Measurements from ENCODE around the gene ELAVL1. TPM values are rescaled to one million over a fixed set of nuclear protein-coding genes. Genes with fewer than 3 reads are reported as not detected.

Gene ELAVL1
- total and polyA plus RNA-seq, 2 of the 13 experiments (the other 11 are each of a cell fraction or from before 2014, with no cell fraction given) = 27.9 to 38.4 TPM

GRCh38 chr19:7944177-7944761 lies 61.2 kb downstream of the ELAVL1 start:
- Histone ChIP-seq H3K36me3 (replicated peaks in 1 of 2; ENCODE audit: control insufficient read depth in 1 of 2, insufficient read depth in 2 of 2, low read length in 2 of 2) (peaks cover 7 to 20% of the 10 kb centered on the region in 2 experiments; a peak in 4 of 5 replicates), H3K4me3 (replicated peaks in 1 of 3; ENCODE audit: insufficient read depth in 1 of 3, low read depth in 2 of 3, low read length in 3 of 3) (peak overlapping the region; percentile 56 to 76 (median 65)), H3K9ac (ENCODE audit: insufficient read depth, low read depth, low read length) (peak overlapping the region; percentile 82), H3K79me2 (ENCODE audit: insufficient read depth, low read length) (peaks cover 32% of the 10 kb centered on the region), H2AFZ (ENCODE audit: low read length) (no peak overlapping the region), H3K9me3 (ENCODE audit: low read length) (no peaks in the 10 kb centered on the region), H3K27me3 (ENCODE audit: control insufficient read depth in 1 of 2, insufficient read depth in 2 of 2, low read length in 2 of 2) (peaks cover 0 to 3% of the 10 kb centered on the region in 2 experiments; a peak in 1 of 5 replicates), H3K4me1 (ENCODE audit: insufficient read depth, low read length) (peaks cover 38% of the 10 kb centered on the region), H3K27ac (ENCODE audit: extremely low read length, insufficient read depth, low read length) (peak overlapping the region; percentile 77), H3K4me2 (ENCODE audit: low read depth, low read length) (peak overlapping the region; percentile 99), H4K20me1 (ENCODE audit: insufficient read depth, low read length) (no peaks in the 10 kb centered on the region)
- intact Hi-C loops (cut with micrococcal nuclease; ENCODE audit: unreplicated experiment) (loop anchor here (2.0 kb wide), 1 partner anchor 59 kb away; no protein-coding TSS in a partner anchor), in situ Hi-C loops (cut with HindIII; ENCODE audit: extremely low pct_ligation_motif_present, low pct_unique_long_range_greater_than_20kb) (no loop called here)
- WGBS (ENCODE audit: low lambda C conversion rate) = 30% methylated on average over 16 of the region's 18 CpGs
- ATAC-seq = peak; percentile 61
- peak; percentile 86 for DNase-seq (ENCODE audit: low spot score)
- FAIRE-seq = no peak
- BruUV-seq (replicated peaks) = TSS peak; percentile 95
- ChIA-PET CTCF (ENCODE audit: low intra/inter-chr PET ratio, low total read pairs) (interaction anchor here (0.7 to 1.8 kb wide), 3 partner anchors 58 to 396 kb away, joined by 3 to 7 read pairs (median 3); no protein-coding TSS in a partner anchor), POLR2A (interaction anchor here (0.9 to 2.8 kb wide), 34 partner anchors 8 to 480 kb away, joined by 3 to 85 read pairs (median 6); partner anchors contain the start of genes ELAVL1, MAP2K7 and SNAPC2)
- peak; percentile 68; the same call in 1 of the 2 replicates for TF ChIP-seq SSRP1 (CRISPR knock-in tag; IDR thresholded peaks at IDR 0.05)
- peak; percentile 51; the same call in 1 of the 2 replicates for TF ChIP-seq GATAD2A (CRISPR knock-in tag; IDR thresholded peaks at IDR 0.05)
- peak; percentile 65; the same call in 1 of the 2 replicates for TF ChIP-seq NAIF1 (CRISPR knock-in tag; IDR thresholded peaks at IDR 0.05; ENCODE audit: borderline replicate concordance)
- 0 out of 2 replicates have a peak, but pooled peaks have one; percentile 3 for TF ChIP-seq KMT2B (CRISPR knock-in tag; IDR thresholded peaks at IDR 0.05)
- TF ChIP-seq, protein P1, sequence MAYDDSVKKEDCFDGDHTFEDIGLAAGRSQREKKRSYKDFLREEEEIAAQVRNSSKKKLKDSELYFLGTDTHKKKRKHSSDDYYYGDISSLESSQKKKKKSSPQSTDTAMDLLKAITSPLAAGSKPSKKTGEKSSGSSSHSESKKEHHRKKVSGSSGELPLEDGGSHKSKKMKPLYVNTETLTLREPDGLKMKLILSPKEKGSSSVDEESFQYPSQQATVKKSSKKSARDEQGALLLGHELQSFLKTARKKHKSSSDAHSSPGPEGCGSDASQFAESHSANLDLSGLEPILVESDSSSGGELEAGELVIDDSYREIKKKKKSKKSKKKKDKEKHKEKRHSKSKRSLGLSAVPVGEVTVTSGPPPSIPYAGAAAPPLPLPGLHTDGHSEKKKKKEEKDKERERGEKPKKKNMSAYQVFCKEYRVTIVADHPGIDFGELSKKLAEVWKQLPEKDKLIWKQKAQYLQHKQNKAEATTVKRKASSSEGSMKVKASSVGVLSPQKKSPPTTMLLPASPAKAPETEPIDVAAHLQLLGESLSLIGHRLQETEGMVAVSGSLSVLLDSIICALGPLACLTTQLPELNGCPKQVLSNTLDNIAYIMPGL (CRISPR knock-in tag; IDR thresholded peaks at IDR 0.05; ENCODE audit: borderline replicate concordance in 1 of 2, low read depth in 1 of 2) = peak in 1 of 2 experiments; percentile 43; a peak in 1 of 4 replicates
- no peak for TF ChIP-seq SOX6 (IDR thresholded peaks at IDR 0.05)
- TF ChIP-seq SOX6 (CRISPR knock-in tag; IDR thresholded peaks at IDR 0.05) = peak; percentile 5; the same call in 1 of the 2 replicates
- peak; percentile 17; the same call in 1 of the 2 replicates for TF ChIP-seq CEBPG (CRISPR knock-in tag; IDR thresholded peaks at IDR 0.05)
- no peak for TF ChIP-seq ZNF549 (CRISPR knock-in tag; IDR thresholded peaks at IDR 0.05)
- TF ChIP-seq ATF7-NPFF (CRISPR knock-in tag; IDR thresholded peaks at IDR 0.05; ENCODE audit: low read depth) = 0 out of 2 replicates have a peak, but pooled peaks have one; percentile 15
- 0 out of 2 replicates have a peak, but pooled peaks have one; percentile 9 for TF ChIP-seq ZNF484 (CRISPR knock-in tag; IDR thresholded peaks at IDR 0.05; ENCODE audit: borderline replicate concordance, low read depth)
- 0 out of 2 replicates have a peak, but pooled peaks have one; percentile 25 for TF ChIP-seq RNF219 (CRISPR knock-in tag; IDR thresholded peaks at IDR 0.05)
- TF ChIP-seq SYNCRIP (IDR thresholded peaks at IDR 0.05; ENCODE audit: insufficient read depth, low read depth, low read length) = no peak
- 0 out of 2 replicates have a peak, but pooled peaks have one; percentile 2 for TF ChIP-seq ZNF263 (CRISPR knock-in tag; IDR thresholded peaks at IDR 0.05)
- peak; percentile 70 for TF ChIP-seq STAG1 (CRISPR knock-in tag; IDR thresholded peaks at IDR 0.05)
- TF ChIP-seq ZNF605 (CRISPR knock-in tag; IDR thresholded peaks at IDR 0.05) = 0 out of 2 replicates have a peak, but pooled peaks have one; percentile 23
- peak; percentile 24 for TF ChIP-seq YY1 (IDR thresholded peaks at IDR 0.05; ENCODE audit: insufficient read depth, insufficient replicate concordance, low read depth, low read length)
